CD4-positive, alpha-beta memory T cell (primary cell): ENCODE data around the gene VWA5B2. TPM values are rescaled to one million over a fixed set of nuclear protein-coding genes. Genes with fewer than 3 reads are reported as not detected.

ENCODE experiments used
- CTCF ChIA-PET: fragments of 350-600 bp; sonication (Branson Sonifier 250); formaldehyde crosslinking; loops from one replicate; lab custom pipeline; 2021; ENCODE audit warnings: inconsistent platforms; ENCODE audit not compliant: partially characterized antibody; lab: Charles Lee
- POLR2A ChIA-PET: fragments of 350-600 bp; sonication (Branson Sonifier 250); formaldehyde crosslinking; loops from one replicate; lab custom pipeline; 2021; ENCODE audit not compliant: partially characterized antibody; lab: Charles Lee
- DNase-seq, 5 donors: peaks; one replicate each; pipeline versions ENCODE4 v3.0.0 to v3.0.0-alpha.2; 2020 to 2022; ENCODE audit warnings: mixed read lengths in 1 of 5
- H3K27ac ChIP-seq: one replicate; pipeline ENCODE4 v1.7.0; 2013; ENCODE audit warnings: low read depth, low read length
- H3K27me3 ChIP-seq: 2 replicates; pipeline ENCODE4 v1.7.0; 2013; ENCODE audit warnings: mild to moderate bottlenecking, low read length, moderate library complexity; ENCODE audit not compliant: insufficient read depth
- H3K36me3 ChIP-seq: 2 replicates; pipeline ENCODE4 v1.7.0; 2013; ENCODE audit warnings: mild to moderate bottlenecking, low read length, moderate library complexity; ENCODE audit not compliant: insufficient read depth
- H3K4me1 ChIP-seq: 2 replicates; pipeline ENCODE4 v1.7.0; 2013; ENCODE audit warnings: mild to moderate bottlenecking, low read length, moderate library complexity; ENCODE audit not compliant: insufficient read depth
- H3K4me3 ChIP-seq, 2 donors: one replicate each; pipeline ENCODE4 v1.7.0; 2013; ENCODE audit warnings: low read length in 2 of 2, mild to moderate bottlenecking in 1 of 2
- H3K9me3 ChIP-seq, 2 donors: one replicate each; pipeline ENCODE4 v1.7.0; 2013; ENCODE audit warnings: low read length in 2 of 2, control low read depth in 1 of 2; ENCODE audit not compliant: control insufficient read depth in 1 of 2
- H3K27ac Mint-ChIP-seq, 7 donors: one replicate each; pipeline ENCODE4 v1.8.0; 2020 to 2021; ENCODE audit warnings: mixed read lengths in 7 of 7, mild to moderate bottlenecking in 6 of 7, inconsistent platforms in 3 of 7, moderate library complexity in 3 of 7
- H3K27me3 Mint-ChIP-seq, 2 donors: one replicate each; pipeline ENCODE4 v1.8.0; 2020 to 2021; ENCODE audit warnings: mixed read lengths in 2 of 2
- H3K36me3 Mint-ChIP-seq, 2 donors: one replicate each; pipeline ENCODE4 v1.8.0; 2020 to 2021; ENCODE audit warnings: mixed read lengths in 2 of 2, inconsistent platforms in 1 of 2, mild to moderate bottlenecking in 1 of 2
- H3K4me1 Mint-ChIP-seq, 4 donors: one replicate each; pipeline ENCODE4 v1.8.0; 2020 to 2021; ENCODE audit warnings: mixed read lengths in 4 of 4, mild to moderate bottlenecking in 1 of 4
- H3K4me3 Mint-ChIP-seq, 8 donors: one replicate each; pipeline ENCODE4 v1.8.0; 2020 to 2021; ENCODE audit warnings: mixed read lengths in 8 of 8, mild to moderate bottlenecking in 7 of 8, moderate library complexity in 6 of 8, inconsistent platforms in 3 of 8
- H3K9me3 Mint-ChIP-seq, 8 donors: one replicate each; pipeline ENCODE4 v1.8.0; 2020 to 2021; ENCODE audit warnings: mixed read lengths in 8 of 8, mild to moderate bottlenecking in 5 of 8, inconsistent platforms in 3 of 8, moderate library complexity in 1 of 8
- intact Hi-C: fragments of 100-400 bp; cut with micrococcal nuclease; formaldehyde crosslinking; loops from one replicate; pipeline ENCODE4 v1.15.1; 2023
- polyA plus RNA-seq, 2 donors: library from polyadenylated mRNA; unstranded; fragments of 300-500 nt; fragmentation: Illumina TruSeq; gene quantifications; one replicate each; pipeline ENCODE4 v1.2.3, GENCODE V29; 2021
- total RNA-seq, 2 experiments: library from RNA; stranded (reverse); gene quantifications; one replicate each; pipeline ENCODE4 v1.2.3, GENCODE V29; 2021

The VWA5B2 gene
- total and polyA plus RNA-seq, 4 experiments from 2014 or later: 0.38 TPM; not detected in 3

GRCh38 chr3:184236033-184236410, 6.6 kb downstream of the VWA5B2 start:
- intact Hi-C loops: no loop called here
- CTCF ChIA-PET: interaction anchor here (0.6 to 3.5 kb wide), 2 partner anchors 8 to 16 kb away, joined by 3 to 19 read pairs; no protein-coding TSS in a partner anchor

DNA sequence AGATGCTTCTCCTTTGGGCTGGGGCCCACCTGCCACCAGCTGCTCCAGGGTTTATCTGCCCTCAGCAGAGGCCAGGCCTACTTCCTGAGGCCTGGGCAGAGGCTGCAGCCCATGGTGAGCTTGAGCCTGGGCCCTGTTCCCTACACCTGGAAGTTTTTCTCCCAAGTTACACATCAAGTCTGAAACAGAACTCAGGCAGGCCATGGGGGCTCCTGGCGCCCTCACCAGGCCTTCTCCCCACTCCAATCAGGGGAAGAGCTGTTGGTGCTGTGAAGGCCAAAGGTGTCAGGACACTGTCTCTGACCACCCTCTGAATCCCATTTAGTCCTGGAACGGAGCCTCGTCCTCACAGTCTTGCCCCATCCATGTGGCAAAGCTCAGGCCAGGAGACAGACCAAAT, 7.3 kb downstream of the VWA5B2 start:
- Mint-ChIP-seq H3K4me3 (no peak overlapping the region), H3K36me3 (peaks cover 0 to 1% of the 10 kb centered on the region in 2 donors), H3K27me3 (peaks cover 16 to 19% of the 10 kb centered on the region in 2 donors), H3K27ac (no peak overlapping the region), H3K4me1 (peaks cover 0 to under 1% (median 0%) of the 10 kb centered on the region in 4 donors), H3K9me3 (no peaks in the 10 kb centered on the region)
- no peaks in the 10 kb centered on the region for H3K4me1 ChIP-seq
- intact Hi-C loops: no loop called here
- no peak for DNase-seq
- no peak overlapping the region for H3K27ac ChIP-seq
- no peaks in the 10 kb centered on the region for H3K36me3 ChIP-seq
- no peaks in the 10 kb centered on the region for H3K9me3 ChIP-seq
- POLR2A ChIA-PET: no interaction called here
- peaks cover 16% of the 10 kb centered on the region for H3K27me3 ChIP-seq
- H3K4me3 ChIP-seq: no peak overlapping the region
- CTCF ChIA-PET: interaction anchor here (0.8 to 3.5 kb wide), 2 partner anchors 9 to 155 kb away, joined by 4 to 19 read pairs; no protein-coding TSS in a partner anchor

More at GRCh38 chr3:184236033-184236410, 6.6 kb downstream of the VWA5B2 start:
- Mint-ChIP-seq H3K9me3 (peaks cover 0 to 2% (median 0%) of the 10 kb centered on the region in 8 donors), H3K27ac (no peak overlapping the region), H3K27me3 (peaks cover 22 to 25% of the 10 kb centered on the region in 2 donors), H3K4me1 (peaks cover 3 to 7% (median 5%) of the 10 kb centered on the region in 4 donors), H3K4me3 (no peak overlapping the region), H3K36me3 (peaks cover 0 to 1% of the 10 kb centered on the region in 2 donors)
- Histone ChIP-seq H3K27ac (no peak overlapping the region), H3K9me3 (no peaks in the 10 kb centered on the region), H3K36me3 (no peaks in the 10 kb centered on the region), H3K4me3 (no peak overlapping the region), H3K4me1 (no peaks in the 10 kb centered on the region), H3K27me3 (peaks cover 23% of the 10 kb centered on the region)
- POLR2A ChIA-PET: no interaction called here
- no peak for DNase-seq

DNA sequence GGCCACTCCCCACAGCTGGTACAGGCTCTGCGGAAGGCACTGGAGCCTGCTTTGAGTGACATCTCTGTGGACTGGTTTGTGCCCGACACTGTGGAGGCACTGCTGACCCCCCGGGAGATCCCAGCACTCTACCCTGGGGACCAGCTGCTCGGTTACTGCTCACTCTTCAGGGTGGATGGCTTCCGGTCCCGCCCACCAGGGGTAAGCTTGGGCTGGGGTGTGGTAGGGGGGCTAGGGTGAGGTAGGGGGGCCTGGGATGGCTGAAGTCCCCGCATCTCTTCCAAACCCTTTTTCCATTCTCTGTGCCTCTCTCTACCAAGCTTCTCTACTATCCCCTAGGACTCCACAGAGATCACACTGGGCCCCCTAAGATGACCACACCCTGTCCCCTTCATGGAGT, 7.8 kb downstream of the VWA5B2 start:
- no peak overlapping the region for H3K4me3 Mint-ChIP-seq
- DNase-seq: no peak
- intact Hi-C loops: no loop called here
- H3K27ac Mint-ChIP-seq: no peak overlapping the region
- peaks cover 10 to 13% of the 10 kb centered on the region in 2 donors for H3K27me3 Mint-ChIP-seq
- no peak overlapping the region for H3K4me3 ChIP-seq
- H3K36me3 Mint-ChIP-seq: peaks cover under 1 to 5% of the 10 kb centered on the region in 2 donors
- no peaks in the 10 kb centered on the region for H3K9me3 ChIP-seq
- no peak overlapping the region for H3K27ac ChIP-seq
- ChIA-PET CTCF (interaction anchor here (0.8 to 3.5 kb wide), 3 partner anchors 9 to 156 kb away, joined by 4 to 19 read pairs (median 8); partner anchors contain the start of gene EEF1AKMT4), POLR2A (no interaction called here)
- no peaks in the 10 kb centered on the region for H3K4me1 ChIP-seq
- no peaks in the 10 kb centered on the region for H3K36me3 ChIP-seq
- H3K27me3 ChIP-seq: peaks cover 11% of the 10 kb centered on the region
- no peaks in the 10 kb centered on the region for H3K4me1 Mint-ChIP-seq
- no peaks in the 10 kb centered on the region for H3K9me3 Mint-ChIP-seq

GRCh38 chr3:184237807-184238206, 8.4 kb downstream of the VWA5B2 start:
- no peak overlapping the region for H3K4me3 Mint-ChIP-seq
- DNase-seq: no peak
- ChIA-PET POLR2A (no interaction called here), CTCF (interaction anchor here (0.8 to 3.5 kb wide), 3 partner anchors 10 to 157 kb away, joined by 4 to 19 read pairs (median 8); partner anchors contain the start of gene EEF1AKMT4)
- no peaks in the 10 kb centered on the region for H3K4me1 Mint-ChIP-seq
- no peak overlapping the region for H3K4me3 ChIP-seq
- H3K27ac Mint-ChIP-seq: no peak overlapping the region
- intact Hi-C loops: no loop called here
- peaks cover 6% of the 10 kb centered on the region for H3K27me3 ChIP-seq
- no peaks in the 10 kb centered on the region for H3K9me3 Mint-ChIP-seq
- H3K27ac ChIP-seq: no peak overlapping the region
- peaks cover 4 to 8% of the 10 kb centered on the region in 2 donors for H3K27me3 Mint-ChIP-seq
- peaks cover 7 to 11% of the 10 kb centered on the region in 2 donors for H3K36me3 Mint-ChIP-seq
- no peaks in the 10 kb centered on the region for H3K9me3 ChIP-seq
- no peaks in the 10 kb centered on the region for H3K4me1 ChIP-seq
- H3K36me3 ChIP-seq: peaks cover 3% of the 10 kb centered on the region

GRCh38 chr3:184238246-184238818, 8.9 kb downstream of the VWA5B2 start:
- POLR2A ChIA-PET: no interaction called here
- intact Hi-C loops: no loop called here

DNA sequence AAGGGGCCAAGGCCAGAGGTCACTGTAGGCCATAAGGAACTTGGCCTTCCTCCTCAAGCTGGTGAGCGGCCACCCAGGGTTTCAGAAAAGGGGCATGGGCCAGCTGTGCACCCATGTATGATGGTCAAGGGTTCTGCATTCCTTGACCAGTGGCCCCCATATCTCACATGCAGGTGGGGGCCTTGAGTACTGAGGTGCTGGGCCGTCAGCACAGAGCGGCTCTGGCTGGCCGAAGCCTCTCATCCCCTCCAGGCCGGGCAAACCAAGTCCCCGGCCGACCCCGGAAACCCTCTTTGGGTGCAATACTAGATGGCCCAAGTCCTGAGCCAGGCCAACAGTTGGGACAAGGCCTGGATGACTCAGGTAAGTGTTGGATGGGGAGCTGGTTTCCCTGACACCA, 9.8 kb downstream of the VWA5B2 start:
- H3K4me3 Mint-ChIP-seq: no peak overlapping the region
- POLR2A ChIA-PET: interaction anchor here (0.6 kb wide), 1 partner anchor 11 kb away, joined by 3 read pairs; no protein-coding TSS in a partner anchor

More at GRCh38 chr3:184238246-184238818, 8.9 kb downstream of the VWA5B2 start:
- Histone ChIP-seq H3K9me3 (no peaks in the 10 kb centered on the region), H3K27me3 (peaks cover 6% of the 10 kb centered on the region), H3K36me3 (peaks cover 9% of the 10 kb centered on the region), H3K4me1 (no peaks in the 10 kb centered on the region), H3K4me3 (no peak overlapping the region), H3K27ac (no peak overlapping the region)
- Mint-ChIP-seq H3K9me3 (no peaks in the 10 kb centered on the region), H3K4me1 (no peaks in the 10 kb centered on the region), H3K4me3 (no peak overlapping the region), H3K27me3 (peaks cover 2 to 6% of the 10 kb centered on the region in 2 donors), H3K36me3 (peaks cover 12 to 16% of the 10 kb centered on the region in 2 donors), H3K27ac (no peak overlapping the region)
- DNase-seq: no peak
- CTCF ChIA-PET: interaction anchor here (2.1 to 3.5 kb wide), 2 partner anchors 11 to 12 kb away, joined by 8 to 19 read pairs; partner anchors contain the start of gene EEF1AKMT4

GRCh38 chr3:184239708-184240107, 10.3 kb downstream of the VWA5B2 start:
- ChIA-PET POLR2A (interaction anchor here (0.6 kb wide), 1 partner anchor 12 kb away, joined by 3 read pairs; no protein-coding TSS in a partner anchor), CTCF (interaction anchor here (1.0 to 8.3 kb wide), 5 partner anchors 10 to 104 kb away, joined by 3 to 59 read pairs (median 5); partner anchors contain the start of genes EEF1AKMT4, EIF2B5 and VWA5B2)
- intact Hi-C loops: no loop called here
- peaks cover 26% of the 10 kb centered on the region in 2 donors for H3K36me3 Mint-ChIP-seq
- peak overlapping the region in 1 of 8 donors; percentile 68 for H3K4me3 Mint-ChIP-seq
- no peaks in the 10 kb centered on the region for H3K9me3 Mint-ChIP-seq
- DNase-seq: no peak
- Histone ChIP-seq H3K27me3 (no peaks in the 10 kb centered on the region), H3K4me1 (no peaks in the 10 kb centered on the region), H3K4me3 (no peak overlapping the region), H3K9me3 (no peaks in the 10 kb centered on the region), H3K27ac (no peak overlapping the region), H3K36me3 (peaks cover 22% of the 10 kb centered on the region)
- H3K27me3 Mint-ChIP-seq: peaks cover 0 to 2% of the 10 kb centered on the region in 2 donors
- H3K27ac Mint-ChIP-seq: no peak overlapping the region
- H3K4me1 Mint-ChIP-seq: no peaks in the 10 kb centered on the region

More for the DNA sequence above, 9.8 kb downstream of the VWA5B2 start:
- Histone ChIP-seq H3K9me3 (no peaks in the 10 kb centered on the region), H3K4me1 (no peaks in the 10 kb centered on the region), H3K27ac (no peak overlapping the region), H3K4me3 (no peak overlapping the region), H3K36me3 (peaks cover 17% of the 10 kb centered on the region), H3K27me3 (no peaks in the 10 kb centered on the region)
- CTCF ChIA-PET: interaction anchor here (1.0 to 8.3 kb wide), 4 partner anchors 11 to 12 kb away, joined by 5 to 59 read pairs (median 14); partner anchors contain the start of genes EEF1AKMT4 and VWA5B2
- H3K36me3 Mint-ChIP-seq: peaks cover 21 to 22% of the 10 kb centered on the region in 2 donors
- no peaks in the 10 kb centered on the region for H3K9me3 Mint-ChIP-seq
- H3K4me1 Mint-ChIP-seq: no peaks in the 10 kb centered on the region
- no peak overlapping the region for H3K27ac Mint-ChIP-seq
- DNase-seq: no peak
- peaks cover under 1 to 2% of the 10 kb centered on the region in 2 donors for H3K27me3 Mint-ChIP-seq
- intact Hi-C loops: no loop called here
